ENCODE results near the gene ZFR. TPM values are rescaled to one million over a fixed set of nuclear protein-coding genes. Genes with fewer than 3 reads are reported as not detected.

The ZFR gene
- total and polyA plus RNA-seq, 9 of the 15 experiments (the other 6 are each of a cell fraction or from before 2014, with no cell fraction given) = 35.5 to 108 (median 71.1) TPM

- ChIA-PET CTCF (ENCODE audit: low intra/inter-chr PET ratio) (no interaction called here), POLR2A (no interaction called here)
- H3K27me3 ChIP-seq (ENCODE audit: control insufficient read depth in 2 of 2, insufficient read depth in 2 of 2, low read length in 2 of 2) = no peaks in the 10 kb centered on the region
- ATAC-seq (peak; percentile 57), DNase-seq (ENCODE audit: extremely low read depth in 1 of 4, low spot score in 3 of 4) (peak in 1 of 4 experiments; percentile 42), FAIRE-seq (no peak)
- H3K4me3 ChIP-seq = no peak overlapping the region
- 25% methylated on average over 5 of the region's 5 CpGs for WGBS (ENCODE audit: insufficient coverage, low coverage, missing lambda C conversion rate)
- intact Hi-C loops (cut with micrococcal nuclease) = no loop called here
- H3K27ac ChIP-seq (ENCODE audit: extremely low read depth, low read depth, low read length) = no peak overlapping the region
- H3K9ac ChIP-seq (ENCODE audit: insufficient read depth in 1 of 2, low read depth in 2 of 2, low read length in 2 of 2) = no peak overlapping the region
- H3K9me3 ChIP-seq (replicated peaks; ENCODE audit: control insufficient read depth, insufficient read depth, low read depth, low read length) = no peaks in the 10 kb centered on the region
- no peak overlapping the region for H2AFZ ChIP-seq (ENCODE audit: low read depth, low read length)
- peaks cover 8% of the 10 kb centered on the region; the same call in 2 of the 3 replicates for H3K36me3 ChIP-seq (ENCODE audit: control insufficient read depth, insufficient read depth, low read length)
- no TSS peak for BruUV-seq (replicated peaks)
- in situ Hi-C loops (cut with MboI) = no loop called here
- H3K4me1 ChIP-seq (replicated peaks in 1 of 2; ENCODE audit: control insufficient read depth in 2 of 2, insufficient read depth in 2 of 2, low read length in 2 of 2) = no peaks in the 10 kb centered on the region; a peak in 1 of 5 replicates
- H4K20me1 ChIP-seq (replicated peaks; ENCODE audit: control insufficient read depth, insufficient read depth, low read length) = no peaks in the 10 kb centered on the region
- H3K79me2 ChIP-seq (ENCODE audit: control insufficient read depth, insufficient read depth, low read length) = peaks cover 72% of the 10 kb centered on the region
- H3K4me2 ChIP-seq (ENCODE audit: insufficient read depth, low read length) = no peak overlapping the region
- H3K9me1 ChIP-seq (ENCODE audit: control insufficient read depth, insufficient read depth, low read length) = no peaks in the 10 kb centered on the region
- TF ChIP-seq CREB5 (CRISPR knock-in tag; IDR thresholded peaks at IDR 0.05) (no peak), HNRNPUL1 (IDR thresholded peaks at IDR 0.05; ENCODE audit: low read length) (no peak), HBP1 (CRISPR knock-in tag; IDR thresholded peaks at IDR 0.05) (no peak), RCOR1 (IDR thresholded peaks at IDR 0.05; ENCODE audit: borderline replicate concordance in 1 of 2, low read depth in 2 of 2, low read length in 2 of 2) (no peak; a peak in 1 of 4 replicates), MEF2D (tag; conservative IDR thresholded peaks at IDR 0.05; ENCODE audit: low read depth) (no peak), ZNF143 (CRISPR knock-in tag; IDR thresholded peaks at IDR 0.05) (no peak), CTBP1 (IDR thresholded peaks at IDR 0.05; ENCODE audit: borderline replicate concordance) (peak; percentile 81), CBFA2T3 (IDR thresholded peaks at IDR 0.05) (peak; percentile 53; the same call in 1 of the 2 replicates), TCF3 (CRISPR knock-in tag; IDR thresholded peaks at IDR 0.05) (peak; percentile 26), ZNF212 (CRISPR knock-in tag; IDR thresholded peaks at IDR 0.05) (no peak), ZNF592 (IDR thresholded peaks at IDR 0.05) (no peak), BHLHE40 (IDR thresholded peaks at IDR 0.05; ENCODE audit: low read length) (0 out of 2 replicates have a peak, but pooled peaks have one; percentile 17), ZNF778 (CRISPR knock-in tag; IDR thresholded peaks at IDR 0.05) (no peak), HCFC1 (IDR thresholded peaks at IDR 0.05; ENCODE audit: low read depth, low read length) (no peak), ARID1B (IDR thresholded peaks at IDR 0.05) (0 out of 2 replicates have a peak, but pooled peaks have one; percentile 8), SETDB1 (IDR thresholded peaks at IDR 0.05; ENCODE audit: low read length) (no peak)
- TF ChIP-seq, protein P1, sequence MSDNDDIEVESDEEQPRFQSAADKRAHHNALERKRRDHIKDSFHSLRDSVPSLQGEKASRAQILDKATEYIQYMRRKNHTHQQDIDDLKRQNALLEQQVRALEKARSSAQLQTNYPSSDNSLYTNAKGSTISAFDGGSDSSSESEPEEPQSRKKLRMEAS (CRISPR knock-in tag; IDR thresholded peaks at IDR 0.05) = peak; percentile 57
Observed at GRCh38 chr5:32304622-32305021, 139.9 kb downstream of the ZFR start.
